Breast epithelium (tissue), 4 donors: ENCODE results near the gene ERAL1. TPM values are rescaled to one million over a fixed set of nuclear protein-coding genes. Genes with fewer than 3 reads are reported as not detected.

Experiments
- DNase-seq, 2 donors: peaks; one replicate each; pipeline ENCODE4 v3.0.0-alpha.2; 2019; ENCODE audit warnings: low spot score in 2 of 2
- H3K27ac ChIP-seq, 2 donors: fragments of 200-600 bp; sonication (generic) in 1 of 2; one replicate each; pipeline ENCODE4 v1.5.1; 2016 to 2019; ENCODE audit warnings: mild to moderate bottlenecking in 1 of 2
- H3K27me3 ChIP-seq, 2 donors: fragments of 200-600 bp; sonication (generic) in 1 of 2; one replicate each; pipeline versions ENCODE4 v1.5.1 to v1.6.0; 2017 to 2019; ENCODE audit warnings: control low read depth in 1 of 2, mild to moderate bottlenecking in 1 of 2
- H3K36me3 ChIP-seq: fragments of 200-600 bp; one replicate; pipeline ENCODE4 v1.5.1; 2019
- H3K4me1 ChIP-seq, 2 donors: fragments of 200-600 bp; sonication (generic); one replicate each; pipeline ENCODE4 v1.5.1; 2016 to 2019; ENCODE audit warnings: control low read depth in 1 of 2
- H3K4me3 ChIP-seq, 3 donors: fragments of 200-600 bp; sonication (generic); 1 replicate in 2 of 3; 2 replicates in 1 of 3; pipeline ENCODE4 v1.5.1; 2016 to 2019; ENCODE audit warnings: mild to moderate bottlenecking in 3 of 3, moderate library complexity in 2 of 3
- H3K9me3 ChIP-seq, 2 donors: fragments of 200-600 bp; sonication (generic) in 1 of 2; one replicate each; pipeline ENCODE4 v1.5.1; 2016 to 2019; ENCODE audit warnings: control low read depth in 1 of 2
- CTCF ChIP-seq, 3 donors: fragments of 450-650 bp; IDR thresholded peaks; one replicate each; pipeline ENCODE4 v1.5.1; 2016 to 2017; ENCODE audit warnings: antibody characterized with exemption in 3 of 3, mild to moderate bottlenecking in 3 of 3, moderate library complexity in 3 of 3
- POLR2A ChIP-seq: fragments of 450-650 bp; IDR thresholded peaks from one replicate; pipeline ENCODE4 v1.6.1; 2016; ENCODE audit warnings: antibody characterized with exemption, mild to moderate bottlenecking, moderate library complexity
- POLR2AphosphoS5 ChIP-seq, 3 donors: sonication (generic); formaldehyde crosslinking; IDR thresholded peaks; one replicate each; pipeline ENCODE4 v1.6.1; 2017; ENCODE audit warnings: antibody characterized with exemption in 3 of 3
- intact Hi-C: fragments of 100-400 bp; cut with DNase I; formaldehyde crosslinking; loops from one replicate; pipeline ENCODE4 v1.15.1; 2023; ENCODE audit warnings: low total_unique reads
- total RNA-seq, 3 donors: library from RNA; depleted of rRNA; stranded (reverse); fragments of >200 nt; gene quantifications; one replicate each; pipeline ENCODE4 v1.1.0, GENCODE V29; 2016

ERAL1 gene
- total RNA-seq, 3 donors from 2014 or later = 24.3 to 51.2 (median 26.4) TPM

GRCh38 chr17:28858801-28859355 is 4.1 kb downstream of the ERAL1 start:
- peaks cover 7% of the 10 kb centered on the region for H3K36me3 ChIP-seq
- no peak overlapping the region for H3K4me3 ChIP-seq
- no peaks in the 10 kb centered on the region for H3K27me3 ChIP-seq
- no peak for TF ChIP-seq POLR2A
- TF ChIP-seq CTCF (IDR thresholded peaks at IDR 0.05) = no peak
- no peak for TF ChIP-seq POLR2AphosphoS5 (IDR thresholded peaks at IDR 0.05)
- H3K9me3 ChIP-seq = no peaks in the 10 kb centered on the region
- H3K4me1 ChIP-seq = peaks cover 0 to 3% of the 10 kb centered on the region in 2 donors
- intact Hi-C loops = no loop called here
- no peak for DNase-seq
- no peak overlapping the region for H3K27ac ChIP-seq

GRCh38 chr17:28860363-28860808 is 5.6 kb downstream of the ERAL1 start:
- Histone ChIP-seq H3K4me3 (no peak overlapping the region), H3K4me1 (no peaks in the 10 kb centered on the region), H3K36me3 (peaks cover 7% of the 10 kb centered on the region), H3K27ac (no peak overlapping the region), H3K27me3 (no peaks in the 10 kb centered on the region), H3K9me3 (no peaks in the 10 kb centered on the region)
- no peak for TF ChIP-seq CTCF (IDR thresholded peaks at IDR 0.05)
- no peak for TF ChIP-seq POLR2AphosphoS5 (IDR thresholded peaks at IDR 0.05)
- TF ChIP-seq POLR2A = no peak
- no peak for DNase-seq
- intact Hi-C loops = no loop called here

- Histone ChIP-seq H3K9me3 (no peaks in the 10 kb centered on the region), H3K27ac (no peak overlapping the region), H3K36me3 (peaks cover 7% of the 10 kb centered on the region), H3K27me3 (no peaks in the 10 kb centered on the region), H3K4me3 (no peak overlapping the region), H3K4me1 (no peaks in the 10 kb centered on the region)
- no peak for DNase-seq
- intact Hi-C loops = no loop called here
- no peak for TF ChIP-seq POLR2AphosphoS5 (IDR thresholded peaks at IDR 0.05)
- TF ChIP-seq POLR2A = no peak
- no peak for TF ChIP-seq CTCF (IDR thresholded peaks at IDR 0.05)
These were observed 6.8 kb downstream of the ERAL1 start for GRCh38 chr17:28861393-28862203.

GRCh38 chr17:28862561-28862960 is 7.7 kb downstream of the ERAL1 start:
- intact Hi-C loops = no loop called here
- Histone ChIP-seq H3K9me3 (no peaks in the 10 kb centered on the region), H3K27me3 (no peaks in the 10 kb centered on the region), H3K4me3 (no peak overlapping the region), H3K4me1 (no peaks in the 10 kb centered on the region), H3K27ac (no peak overlapping the region), H3K36me3 (peaks cover 7% of the 10 kb centered on the region)
- TF ChIP-seq POLR2A = no peak
- TF ChIP-seq CTCF (IDR thresholded peaks at IDR 0.05) = no peak
- no peak for TF ChIP-seq POLR2AphosphoS5 (IDR thresholded peaks at IDR 0.05)
- no peak for DNase-seq

- DNase-seq = no peak
- no peak overlapping the region for H3K27ac ChIP-seq
These were observed 9.1 kb downstream of the ERAL1 start for GRCh38 chr17:28863953-28864352.

More at GRCh38 chr17:28863953-28864352, 9.1 kb downstream of the ERAL1 start:
- Histone ChIP-seq H3K9me3 (no peaks in the 10 kb centered on the region), H3K36me3 (peaks cover 7% of the 10 kb centered on the region), H3K27me3 (no peaks in the 10 kb centered on the region), H3K4me1 (no peaks in the 10 kb centered on the region), H3K4me3 (no peak overlapping the region)
- TF ChIP-seq POLR2A = no peak
- TF ChIP-seq CTCF (IDR thresholded peaks at IDR 0.05) = no peak
- TF ChIP-seq POLR2AphosphoS5 (IDR thresholded peaks at IDR 0.05) = no peak
- intact Hi-C loops = no loop called here
